Astrocyte of the spinal cord (primary cell): ENCODE data around the gene SMCHD1.
"Not testable (repeated sequence)": the region's sequence is repeated elsewhere in the genome, so short reads cannot be mapped to it uniquely, and the experiment has no call there.

Experiments
- DNase-seq: peaks from one replicate; pipeline ENCODE4 v3.0.0; 2011; ENCODE audit warnings: low read depth, low spot score
- H3K4me3 ChIP-seq: 2 replicates; pipeline ENCODE4 v1.5.1; 2011; ENCODE audit warnings: low read depth, mild to moderate bottlenecking, low read length, moderate library complexity
- in situ Hi-C: cut with HindIII; loops from 2 replicates; pipeline ENCODE4 v1.10.0; 2017; ENCODE audit warnings: low sequenced_read_pairs
- TF ChIP-seq, protein P1 (sequence below): IDR thresholded peaks from 2 replicates; pipeline ENCODE4 v1.5.1; 2012; ENCODE audit warnings: low read depth, mild to moderate bottlenecking, low read length, inconsistent platforms

Gene SMCHD1

DNA sequence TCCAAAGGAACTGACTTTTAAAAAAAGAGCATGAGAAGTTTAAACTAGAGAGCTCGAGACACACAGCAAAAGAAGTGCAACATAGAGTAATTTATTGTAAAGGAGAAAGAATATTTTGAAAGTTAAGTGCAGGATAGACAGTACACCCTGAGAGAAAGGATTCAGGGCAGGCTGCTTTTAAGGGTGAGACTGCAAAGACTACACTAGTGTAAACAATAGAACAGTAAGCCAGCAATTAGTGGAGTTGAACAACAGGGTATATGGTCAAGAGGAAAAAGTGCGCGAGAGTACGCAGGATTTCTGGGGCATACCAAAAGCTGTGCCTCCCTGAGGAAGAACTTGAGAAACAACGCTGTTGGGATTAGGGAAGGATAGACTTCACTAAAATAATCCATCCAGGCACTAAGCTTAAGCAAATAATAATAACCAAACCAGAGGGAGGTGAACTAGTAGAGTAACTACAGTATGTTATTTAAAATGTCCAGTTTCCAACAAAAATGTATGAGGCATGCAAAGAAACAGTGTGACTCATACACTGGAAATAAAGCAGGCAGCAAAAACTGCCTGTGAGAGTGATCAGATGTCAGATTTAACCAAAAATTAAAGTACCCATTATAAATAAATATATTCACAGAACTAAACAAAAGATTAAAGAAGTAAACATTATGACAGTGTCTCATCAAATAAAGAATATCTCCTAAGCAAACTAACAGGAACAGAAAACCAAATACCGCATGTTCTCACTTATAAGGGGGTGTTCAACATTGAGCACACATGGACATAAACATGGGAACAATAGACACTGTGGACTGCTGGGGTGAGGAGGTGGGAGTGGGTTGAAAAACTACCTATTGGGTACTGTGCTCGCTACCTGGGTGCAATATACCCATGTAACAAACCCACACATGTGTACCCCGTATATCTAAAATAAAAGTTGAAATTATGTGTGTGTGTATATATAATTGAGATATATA, 150.7 kb downstream of the SMCHD1 start:
- TF ChIP-seq, protein P1, sequence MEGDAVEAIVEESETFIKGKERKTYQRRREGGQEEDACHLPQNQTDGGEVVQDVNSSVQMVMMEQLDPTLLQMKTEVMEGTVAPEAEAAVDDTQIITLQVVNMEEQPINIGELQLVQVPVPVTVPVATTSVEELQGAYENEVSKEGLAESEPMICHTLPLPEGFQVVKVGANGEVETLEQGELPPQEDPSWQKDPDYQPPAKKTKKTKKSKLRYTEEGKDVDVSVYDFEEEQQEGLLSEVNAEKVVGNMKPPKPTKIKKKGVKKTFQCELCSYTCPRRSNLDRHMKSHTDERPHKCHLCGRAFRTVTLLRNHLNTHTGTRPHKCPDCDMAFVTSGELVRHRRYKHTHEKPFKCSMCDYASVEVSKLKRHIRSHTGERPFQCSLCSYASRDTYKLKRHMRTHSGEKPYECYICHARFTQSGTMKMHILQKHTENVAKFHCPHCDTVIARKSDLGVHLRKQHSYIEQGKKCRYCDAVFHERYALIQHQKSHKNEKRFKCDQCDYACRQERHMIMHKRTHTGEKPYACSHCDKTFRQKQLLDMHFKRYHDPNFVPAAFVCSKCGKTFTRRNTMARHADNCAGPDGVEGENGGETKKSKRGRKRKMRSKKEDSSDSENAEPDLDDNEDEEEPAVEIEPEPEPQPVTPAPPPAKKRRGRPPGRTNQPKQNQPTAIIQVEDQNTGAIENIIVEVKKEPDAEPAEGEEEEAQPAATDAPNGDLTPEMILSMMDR, result no peak
- peak; percentile 67 for DNase-seq
- in situ Hi-C loops, result no loop called here
- no peak overlapping the region for H3K4me3 ChIP-seq

DNA sequence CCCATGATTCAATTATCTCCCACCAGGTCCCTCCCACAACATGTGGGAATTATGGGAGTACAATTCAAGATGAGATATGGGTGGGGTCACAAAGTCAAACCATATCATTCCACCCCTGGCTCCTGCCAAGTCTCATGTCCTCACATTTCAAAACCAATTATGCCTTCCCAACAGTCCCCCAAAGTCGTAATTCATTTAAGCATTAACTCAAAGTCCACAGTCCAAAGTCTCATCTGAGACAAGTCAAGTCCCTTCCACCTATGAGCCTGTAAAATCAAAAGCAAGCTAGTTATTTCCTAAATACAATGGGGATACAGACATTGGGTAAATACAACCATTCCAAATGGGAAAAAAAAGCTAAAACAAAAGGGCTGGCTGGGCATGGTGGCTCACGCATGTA, 153.1 kb downstream of the SMCHD1 start:
- DNase-seq, in situ Hi-C loops, H3K4me3 ChIP-seq: not testable (repeated sequence)

DNA sequence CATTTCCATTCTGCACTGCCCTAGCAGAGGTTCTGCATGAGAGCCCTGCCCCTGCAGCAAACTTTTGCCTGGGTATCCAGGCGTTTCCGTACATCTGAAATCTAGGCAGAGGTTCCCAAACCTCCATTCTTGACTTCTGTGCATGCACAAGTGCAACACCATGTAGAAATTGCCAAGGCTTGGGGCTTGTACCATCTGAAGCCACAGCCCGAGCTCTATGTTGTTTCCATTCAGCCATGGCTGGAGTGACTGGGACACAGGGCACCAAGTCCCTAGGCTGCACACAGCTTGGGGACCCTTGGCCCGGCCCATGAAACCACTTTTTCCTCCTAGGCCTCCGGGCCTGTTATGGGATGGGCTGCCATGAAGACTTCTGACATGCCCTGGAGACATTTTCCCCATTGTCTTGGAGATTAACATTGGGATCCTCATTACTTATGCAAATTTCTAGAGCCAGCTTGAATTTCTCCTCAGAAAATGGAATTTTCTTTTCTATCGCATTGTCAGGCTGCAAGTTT, 154.2 kb downstream of the SMCHD1 start:
- H3K4me3 ChIP-seq, DNase-seq, in situ Hi-C loops: not testable (repeated sequence)

DNA sequence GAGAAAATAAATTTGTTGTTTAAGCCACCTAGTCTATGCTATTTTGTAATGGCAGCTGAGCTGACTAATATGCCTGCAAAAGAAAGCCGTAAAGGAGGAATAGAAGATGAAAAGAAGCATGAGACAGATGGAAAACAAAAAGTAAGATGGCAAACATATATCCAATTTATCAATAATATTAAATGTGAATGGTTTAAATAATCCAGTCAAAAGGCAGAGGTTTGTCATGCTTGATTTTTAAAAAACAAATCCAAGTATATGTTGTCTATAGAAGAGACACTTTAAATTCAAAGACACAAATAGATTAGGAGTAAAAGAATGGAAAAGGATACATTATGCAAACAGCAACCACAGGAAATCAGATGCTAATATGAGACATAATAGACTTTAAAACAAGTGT, 155.9 kb downstream of the SMCHD1 start:
- TF ChIP-seq, protein P1, result no peak
- DNase-seq, result no peak
- H3K4me3 ChIP-seq, result no peak overlapping the region
- in situ Hi-C loops, result no loop called here

DNA sequence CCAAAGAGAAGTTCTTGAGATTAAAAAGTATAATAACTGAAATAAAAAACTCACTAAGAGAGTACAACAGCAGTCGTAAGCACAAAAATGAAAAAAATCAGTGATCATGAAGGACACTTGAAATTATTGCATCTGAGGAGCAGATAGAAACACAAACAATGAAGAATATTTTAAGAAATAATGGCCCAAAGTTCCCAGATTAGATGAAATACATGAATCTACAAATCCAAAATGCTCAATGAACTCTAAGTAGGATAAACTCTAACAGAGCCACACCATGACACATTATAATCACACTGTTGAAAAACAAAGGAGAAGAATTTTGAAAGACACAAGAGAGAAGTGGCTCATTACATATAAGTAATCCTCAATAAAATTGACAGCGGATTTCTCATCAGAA, 159.4 kb downstream of the SMCHD1 start:
- TF ChIP-seq, protein P1, result no peak
- no peak for DNase-seq
- no peak overlapping the region for H3K4me3 ChIP-seq
- in situ Hi-C loops, result no loop called here

DNA sequence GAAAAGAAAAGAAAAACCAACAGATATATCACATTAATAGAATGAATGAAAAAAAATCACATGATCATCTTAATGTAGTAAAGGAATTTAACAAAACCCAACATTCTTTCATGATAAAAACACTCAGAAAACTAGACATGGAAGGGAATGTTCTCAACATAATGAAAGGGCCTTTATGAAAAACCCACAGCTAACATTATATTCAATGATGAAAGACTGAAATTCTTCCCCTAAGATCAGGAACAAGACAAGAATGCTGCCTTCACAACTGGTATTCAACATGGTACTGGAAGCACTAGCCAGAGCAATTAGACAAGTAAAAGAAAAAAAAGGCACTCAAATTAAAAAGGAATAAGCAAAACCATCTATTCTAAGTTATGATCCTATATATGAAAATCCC, 162.8 kb downstream of the SMCHD1 start:
- in situ Hi-C loops, result no loop called here
- TF ChIP-seq, protein P1, result no peak
- H3K4me3 ChIP-seq, result no peak overlapping the region
- DNase-seq, result no peak

DNA sequence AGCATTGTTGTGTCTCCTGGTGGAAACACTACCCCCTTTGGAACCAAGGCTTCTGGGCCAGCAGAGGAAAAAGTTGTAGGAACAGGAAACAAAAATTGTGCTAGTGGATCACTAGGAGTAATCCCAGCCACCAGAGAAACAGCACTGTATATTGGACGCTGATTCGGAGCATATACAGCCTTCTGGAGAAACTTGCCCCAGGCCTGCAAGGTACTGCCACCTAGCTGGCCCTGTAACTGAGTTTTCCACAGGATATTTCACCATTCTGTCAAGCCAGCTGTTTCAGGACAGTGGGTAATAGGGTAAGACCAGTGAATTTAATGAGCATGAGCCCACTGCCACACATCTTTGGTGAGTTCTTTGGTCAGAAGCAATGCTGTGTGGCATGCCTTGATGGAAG, 166.2 kb downstream of the SMCHD1 start:
- no peak overlapping the region for H3K4me3 ChIP-seq
- DNase-seq, result no peak
- TF ChIP-seq, protein P1, result no peak
- in situ Hi-C loops, result no loop called here
